Loucy (cell line): Measurements from ENCODE around the gene MARK4.

Source experiments
- EZH2phosphoT487 ChIP-seq: fragments of 200-600 bp; IDR thresholded peaks from 2 replicates; pipeline ENCODE4 v1.6.1; 2018; ENCODE audit warnings: antibody characterized with exemption, mild to moderate bottlenecking, moderate library complexity, borderline replicate concordance
- TF ChIP-seq, protein P1 (sequence below): fragments of 200-600 bp; sonication (generic); conservative IDR thresholded peaks from 2 replicates; pipeline ENCODE4 v1.5.1; 2014; ENCODE audit warnings: mild to moderate bottlenecking, antibody characterized with exemption, low read length

DNA sequence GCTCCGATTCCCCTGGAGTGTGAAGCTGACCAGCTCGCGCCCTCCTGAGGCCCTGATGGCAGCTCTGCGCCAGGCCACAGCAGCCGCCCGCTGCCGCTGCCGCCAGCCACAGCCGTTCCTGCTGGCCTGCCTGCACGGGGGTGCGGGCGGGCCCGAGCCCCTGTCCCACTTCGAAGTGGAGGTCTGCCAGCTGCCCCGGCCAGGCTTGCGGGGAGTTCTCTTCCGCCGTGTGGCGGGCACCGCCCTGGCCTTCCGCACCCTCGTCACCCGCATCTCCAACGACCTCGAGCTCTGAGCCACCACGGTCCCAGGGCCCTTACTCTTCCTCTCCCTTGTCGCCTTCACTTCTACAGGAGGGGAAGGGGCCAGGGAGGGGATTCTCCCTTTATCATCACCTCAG is 51.3 kb downstream of the MARK4 start:
- TF ChIP-seq, protein P1, sequence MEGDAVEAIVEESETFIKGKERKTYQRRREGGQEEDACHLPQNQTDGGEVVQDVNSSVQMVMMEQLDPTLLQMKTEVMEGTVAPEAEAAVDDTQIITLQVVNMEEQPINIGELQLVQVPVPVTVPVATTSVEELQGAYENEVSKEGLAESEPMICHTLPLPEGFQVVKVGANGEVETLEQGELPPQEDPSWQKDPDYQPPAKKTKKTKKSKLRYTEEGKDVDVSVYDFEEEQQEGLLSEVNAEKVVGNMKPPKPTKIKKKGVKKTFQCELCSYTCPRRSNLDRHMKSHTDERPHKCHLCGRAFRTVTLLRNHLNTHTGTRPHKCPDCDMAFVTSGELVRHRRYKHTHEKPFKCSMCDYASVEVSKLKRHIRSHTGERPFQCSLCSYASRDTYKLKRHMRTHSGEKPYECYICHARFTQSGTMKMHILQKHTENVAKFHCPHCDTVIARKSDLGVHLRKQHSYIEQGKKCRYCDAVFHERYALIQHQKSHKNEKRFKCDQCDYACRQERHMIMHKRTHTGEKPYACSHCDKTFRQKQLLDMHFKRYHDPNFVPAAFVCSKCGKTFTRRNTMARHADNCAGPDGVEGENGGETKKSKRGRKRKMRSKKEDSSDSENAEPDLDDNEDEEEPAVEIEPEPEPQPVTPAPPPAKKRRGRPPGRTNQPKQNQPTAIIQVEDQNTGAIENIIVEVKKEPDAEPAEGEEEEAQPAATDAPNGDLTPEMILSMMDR: no peak
- no peak for TF ChIP-seq EZH2phosphoT487
